ENCODE measurements around the gene GP9.

Gene GP9

GRCh38 chr3:129038121-129038855, 22.3 kb upstream of the GP9 start:
- DNase-seq (ENCODE audit: extremely low spot score) = no peak
- POLR2A ChIA-PET = no interaction called here
- no peak for TF ChIP-seq CTCF (IDR thresholded peaks at IDR 0.05; ENCODE audit: control extremely low read depth, extremely low read depth, low read depth, missing control alignments)
- CTCF ChIA-PET = interaction anchor here (2.7 to 3.9 kb wide), 2 partner anchors 11 to 14 kb away, joined by 9 to 27 read pairs; no protein-coding TSS in a partner anchor

- ChIA-PET CTCF (interaction anchor here (1.6 to 3.9 kb wide), 3 partner anchors 13 to 206 kb away, joined by 4 to 27 read pairs (median 9); no protein-coding TSS in a partner anchor), POLR2A (no interaction called here)
- DNase-seq (ENCODE audit: extremely low spot score) = no peak
- TF ChIP-seq CTCF (IDR thresholded peaks at IDR 0.05; ENCODE audit: control extremely low read depth, extremely low read depth, low read depth, missing control alignments) = no peak
These were observed 21.1 kb upstream of the GP9 start for GRCh38 chr3:129039271-129040038.

GRCh38 chr3:129040039-129040336, 20.6 kb upstream of the GP9 start:
- CTCF ChIA-PET = interaction anchor here (1.6 to 4.4 kb wide), 4 partner anchors 12 to 206 kb away, joined by 4 to 28 read pairs (median 18); no protein-coding TSS in a partner anchor
- POLR2A ChIA-PET = no interaction called here
- TF ChIP-seq CTCF (IDR thresholded peaks at IDR 0.05; ENCODE audit: control extremely low read depth, extremely low read depth, low read depth, missing control alignments) = no peak
- DNase-seq (ENCODE audit: extremely low spot score) = no peak

- POLR2A ChIA-PET = no interaction called here
These were observed 19.8 kb upstream of the GP9 start for GRCh38 chr3:129040579-129041300.

GRCh38 chr3:129045675-129046036, 14.9 kb upstream of the GP9 start:
- ChIA-PET POLR2A (no interaction called here), CTCF (interaction anchor here (1.9 kb wide), 1 partner anchor 200 kb away, joined by 6 read pairs; no protein-coding TSS in a partner anchor)
- no peak for TF ChIP-seq CTCF (IDR thresholded peaks at IDR 0.05; ENCODE audit: control extremely low read depth, extremely low read depth, low read depth, missing control alignments)
- no peak for DNase-seq (ENCODE audit: extremely low spot score)

More at GRCh38 chr3:129040579-129041300, 19.8 kb upstream of the GP9 start:
- CTCF ChIA-PET = interaction anchor here (1.0 to 4.4 kb wide), 6 partner anchors 11 to 234 kb away, joined by 3 to 28 read pairs (median 4); no protein-coding TSS in a partner anchor
- no peak for DNase-seq (ENCODE audit: extremely low spot score)
- no peak for TF ChIP-seq CTCF (IDR thresholded peaks at IDR 0.05; ENCODE audit: control extremely low read depth, extremely low read depth, low read depth, missing control alignments)

GRCh38 chr3:129046037-129046731, 14.4 kb upstream of the GP9 start:
- CTCF ChIA-PET = interaction anchor here (1.9 kb wide), 1 partner anchor 199 kb away, joined by 6 read pairs; no protein-coding TSS in a partner anchor
- no peak for DNase-seq (ENCODE audit: extremely low spot score)
- no peak for TF ChIP-seq CTCF (IDR thresholded peaks at IDR 0.05; ENCODE audit: control extremely low read depth, extremely low read depth, low read depth, missing control alignments)
- POLR2A ChIA-PET = no interaction called here
